Esophagus muscularis mucosa (tissue), 4 donors: ENCODE measurements around the gene C1GALT1C1. TPM values are rescaled to one million over a fixed set of nuclear protein-coding genes. Genes with fewer than 3 reads are reported as not detected.

Source experiments
- DNase-seq: peaks from one replicate; pipeline ENCODE4 v3.0.0-alpha.2; 2017; ENCODE audit errors: extremely low spot score
- H3K27ac ChIP-seq, 4 donors: fragments of 200-600 bp; sonication (generic); replicated peaks in 1 of 4; 1 replicate in 3 of 4; 2 replicates in 1 of 4; pipeline ENCODE4 v1.5.1; 2016 to 2019; ENCODE audit warnings: mild to moderate bottlenecking in 1 of 4
- H3K27me3 ChIP-seq, 4 donors: fragments of 200-600 bp; sonication (generic); one replicate each; pipeline versions ENCODE4 v1.5.1 to v1.6.0; 2016 to 2019
- H3K36me3 ChIP-seq, 4 donors: fragments of 200-600 bp; sonication (generic); one replicate each; pipeline ENCODE4 v1.5.1; 2016 to 2019
- H3K4me1 ChIP-seq, 4 donors: fragments of 200-600 bp; sonication (generic); one replicate each; pipeline ENCODE4 v1.5.1; 2016 to 2019
- H3K4me3 ChIP-seq, 4 donors: fragments of 200-600 bp; sonication (generic); 1 replicate in 2 of 4; 2 replicates in 2 of 4; pipeline ENCODE4 v1.5.1; 2016 to 2019; ENCODE audit warnings: mild to moderate bottlenecking in 4 of 4, moderate library complexity in 1 of 4
- H3K9me3 ChIP-seq, 4 donors: fragments of 200-600 bp; sonication (generic); 1 replicate in 3 of 4; 2 replicates in 1 of 4; pipeline ENCODE4 v1.5.1; 2016 to 2019
- CTCF ChIP-seq, 3 experiments: fragments of 200-600 bp in 2 of 3; fragments of 450-650 bp in 1 of 3; sonication (generic) in 2 of 3; IDR thresholded peaks; one replicate each; pipeline ENCODE4 v1.5.1; 2017 to 2019; ENCODE audit warnings: antibody characterized with exemption in 3 of 3, mild to moderate bottlenecking in 2 of 3, moderate library complexity in 1 of 3
- EP300 ChIP-seq: sonication (generic); formaldehyde crosslinking; IDR thresholded peaks from one replicate; pipeline ENCODE4 v1.6.1; 2017; ENCODE audit warnings: antibody characterized with exemption
- POLR2A ChIP-seq: fragments of 450-650 bp; IDR thresholded peaks from one replicate; pipeline ENCODE4 v1.6.1; 2017; ENCODE audit warnings: antibody characterized with exemption, moderate library complexity, mild to moderate bottlenecking, low read depth
- POLR2AphosphoS5 ChIP-seq, 2 donors: sonication (generic); formaldehyde crosslinking; IDR thresholded peaks; one replicate each; pipeline ENCODE4 v1.6.1; 2017; ENCODE audit warnings: antibody characterized with exemption in 2 of 2
- WGBS: methylation state at CpG from one replicate; pipeline ENCODE4 v1.1.5; 2018; 5-methylcytosine and 5-hydroxymethylcytosine counted together
- intact Hi-C: fragments of 100-400 bp; cut with DNase I; formaldehyde crosslinking; loops from one replicate; pipeline ENCODE4 v1.15.1; 2023
- total RNA-seq, 4 donors: library from RNA; depleted of rRNA; stranded (reverse); fragments of >200 nt; gene quantifications; one replicate each; pipeline versions ENCODE4 v1.1.0 to v1.2.1, GENCODE V29; 2016

C1GALT1C1 gene
- total RNA-seq, 4 donors from 2014 or later: 18.6 to 21.4 (median 20.4) TPM

- no peak for DNase-seq
- Histone ChIP-seq H3K9me3 (no peaks in the 10 kb centered on the region), H3K27me3 (no peaks in the 10 kb centered on the region), H3K4me3 (no peak overlapping the region), H3K4me1 (no peaks in the 10 kb centered on the region), H3K36me3 (no peaks in the 10 kb centered on the region), H3K27ac (no peak overlapping the region)
- intact Hi-C loops: no loop called here
- TF ChIP-seq CTCF (IDR thresholded peaks at IDR 0.05) (no peak), EP300 (no peak), POLR2AphosphoS5 (IDR thresholded peaks at IDR 0.05) (no peak), POLR2A (no peak)
- WGBS: 78% methylated on average over 4 of the region's 4 CpGs
Measured at GRCh38 chrX:120638619-120639018, 8.8 kb upstream of the C1GALT1C1 start.

GRCh38 chrX:120625371-120625770, 4.5 kb downstream of the C1GALT1C1 start:
- H3K36me3 ChIP-seq: peaks cover 0 to 6% (median 3%) of the 10 kb centered on the region in 4 donors
- H3K4me1 ChIP-seq: peaks cover 6 to 12% (median 10%) of the 10 kb centered on the region in 4 donors
- WGBS: 62% methylated on average over 2 of the region's 2 CpGs
- TF ChIP-seq EP300: no peak
- no peak for TF ChIP-seq POLR2AphosphoS5 (IDR thresholded peaks at IDR 0.05)
- TF ChIP-seq CTCF (IDR thresholded peaks at IDR 0.05): no peak
- TF ChIP-seq POLR2A: no peak
- H3K9me3 ChIP-seq: no peaks in the 10 kb centered on the region
- intact Hi-C loops: no loop called here
- H3K27me3 ChIP-seq: peaks cover 0 to 3% (median 0%) of the 10 kb centered on the region in 4 donors
- DNase-seq: no peak
- no peak overlapping the region for H3K27ac ChIP-seq
- no peak overlapping the region for H3K4me3 ChIP-seq

- intact Hi-C loops: no loop called here
- no peaks in the 10 kb centered on the region for H3K9me3 ChIP-seq
- peaks cover 0 to 21% (median 5%) of the 10 kb centered on the region in 4 donors for H3K36me3 ChIP-seq
- TF ChIP-seq EP300 (no peak), POLR2A (no peak), POLR2AphosphoS5 (IDR thresholded peaks at IDR 0.05) (no peak), CTCF (IDR thresholded peaks at IDR 0.05) (no peak)
- 78% methylated on average over 5 of the region's 5 CpGs for WGBS
- no peak for DNase-seq
- no peak overlapping the region for H3K4me3 ChIP-seq
- no peaks in the 10 kb centered on the region for H3K4me1 ChIP-seq
- H3K27me3 ChIP-seq: peaks cover 0 to 1% (median 0%) of the 10 kb centered on the region in 4 donors
- no peak overlapping the region for H3K27ac ChIP-seq
Measured at GRCh38 chrX:120617996-120618630, 11.7 kb downstream of the C1GALT1C1 start.

GRCh38 chrX:120614816-120615215, 15.0 kb downstream of the C1GALT1C1 start:
- no peak overlapping the region for H3K27ac ChIP-seq

More at GRCh38 chrX:120614816-120615215, 15.0 kb downstream of the C1GALT1C1 start:
- intact Hi-C loops: no loop called here
- TF ChIP-seq POLR2AphosphoS5 (IDR thresholded peaks at IDR 0.05) (no peak), EP300 (no peak), CTCF (IDR thresholded peaks at IDR 0.05) (no peak), POLR2A (no peak)
- Histone ChIP-seq H3K4me1 (no peaks in the 10 kb centered on the region), H3K9me3 (no peaks in the 10 kb centered on the region), H3K27me3 (no peaks in the 10 kb centered on the region), H3K36me3 (peaks cover 0 to 47% (median 16%) of the 10 kb centered on the region in 4 donors), H3K4me3 (no peak overlapping the region)
- DNase-seq: no peak
